HepG2 (cell line): ENCODE measurements around the gene INO80. TPM values are rescaled to one million over a fixed set of nuclear protein-coding genes. Genes with fewer than 3 reads are reported as not detected.
A peak's percentile ranks its signal among the peaks of the same experiment; 100 is the strongest.

ENCODE experiments used
- ATAC-seq: fragments of 200-7000 bp; cut with Tn5 transposase; 3 replicates; pipeline ENCODE4 v1.9.1; 2020; ENCODE audit warnings: mild to moderate bottlenecking, moderate library complexity
- BruUV-seq: library from RNA; stranded (reverse); fragments of 400-500 nt; replicated peaks from 2 replicates; lab custom pipeline; 2021; lab: Mats Ljungman, UMichigan
- CTCF ChIA-PET: fragments of 300-600 bp; formaldehyde crosslinking; extraction: SDS; loops from one replicate; lab custom pipeline; 2021; ENCODE audit warnings: low total read pairs, inconsistent platforms, low intra/inter-chr PET ratio; lab: Yijun Ruan, JAX
- POLR2A ChIA-PET: fragments of 350-600 bp; sonication (Branson Sonifier 250); formaldehyde crosslinking; loops from one replicate; lab custom pipeline; 2020; ENCODE audit warnings: antibody characterized with exemption, inconsistent platforms; lab: Yijun Ruan, JAX
- DNase-seq: peaks from one replicate; pipeline ENCODE4 v3.0.0-alpha.2; 2015; ENCODE audit warnings: low spot score
- FAIRE-seq: peaks from 3 replicates; lab custom pipeline; 2011; peaks lifted over from hg19 to GRCh38; lab: Jason Lieb, UNC
- H2AFZ ChIP-seq: one replicate; pipeline ENCODE4 v1.6.1; 2011; ENCODE audit warnings: low read length, inconsistent platforms
- H3K27ac ChIP-seq: fragments of 300-600 bp; 3 replicates; pipeline ENCODE4 v1.8.0; 2011; ENCODE audit warnings: mixed run types, mild to moderate bottlenecking, mixed read lengths, low read length, inconsistent platforms; ENCODE audit not compliant: insufficient read depth; ENCODE audit errors: extremely low read length
- H3K27me3 ChIP-seq, 2 experiments: fragments of 200-600 bp in 1 of 2; 2 replicates in 1 of 2; 3 replicates in 1 of 2; pipeline versions ENCODE4 v1.6.0 to v1.8.0; 2011; ENCODE audit warnings: low read length in 2 of 2, mild to moderate bottlenecking in 2 of 2, moderate library complexity in 2 of 2, inconsistent platforms in 1 of 2; ENCODE audit not compliant: insufficient read depth in 2 of 2, control insufficient read depth in 1 of 2
- H3K36me3 ChIP-seq, 2 experiments: fragments of 200-600 bp in 1 of 2; replicated peaks in 1 of 2; 2 replicates in 1 of 2; 3 replicates in 1 of 2; pipeline versions ENCODE4 v1.5.1 to v1.8.0; 2011; ENCODE audit warnings: low read length in 2 of 2, inconsistent platforms in 1 of 2; ENCODE audit not compliant: insufficient read depth in 2 of 2, control insufficient read depth in 1 of 2
- H3K4me1 ChIP-seq: 2 replicates; pipeline ENCODE4 v1.5.1; 2012; ENCODE audit warnings: low read length, inconsistent platforms; ENCODE audit not compliant: insufficient read depth
- H3K4me2 ChIP-seq: 2 replicates; pipeline ENCODE4 v1.6.0; 2011; ENCODE audit warnings: low read depth, low read length, inconsistent platforms
- H3K4me3 ChIP-seq, 3 experiments: fragments of 200-600 bp in 1 of 3; sonication (generic), shearing (Covaris generic) in 1 of 3; replicated peaks in 1 of 3; 2 replicates each; pipeline ENCODE4 v1.5.1; 2011 to 2016; ENCODE audit warnings: low read length in 3 of 3, inconsistent platforms in 2 of 3, low read depth in 2 of 3, mild to moderate bottlenecking in 2 of 3, control low read depth in 1 of 3, mixed read lengths in 1 of 3; ENCODE audit not compliant: insufficient read depth in 1 of 3
- H3K79me2 ChIP-seq: one replicate; pipeline ENCODE4 v1.6.1; 2011; ENCODE audit warnings: low read length, inconsistent platforms; ENCODE audit not compliant: insufficient read depth
- H3K9ac ChIP-seq: 2 replicates; pipeline ENCODE4 v1.6.0; 2011; ENCODE audit warnings: mild to moderate bottlenecking, low read depth, low read length, inconsistent platforms; ENCODE audit not compliant: insufficient read depth
- H3K9me3 ChIP-seq: 2 replicates; pipeline ENCODE4 v1.5.1; 2012; ENCODE audit warnings: mild to moderate bottlenecking, low read length
- H4K20me1 ChIP-seq: 2 replicates; pipeline ENCODE4 v1.6.0; 2011; ENCODE audit warnings: inconsistent platforms, mild to moderate bottlenecking, low read length, moderate library complexity; ENCODE audit not compliant: insufficient read depth
- MNT ChIP-seq: fragments of 450-650 bp; IDR thresholded peaks from 2 replicates; pipeline ENCODE4 v1.6.1; 2016
- TCF7 ChIP-seq: sonication (generic); IDR thresholded peaks from 2 replicates; pipeline ENCODE4 v1.6.1; 2016; ENCODE audit warnings: antibody characterized with exemption, low read depth
- WGBS: methylation state at CpG from one replicate; pipeline ENCODE4 v1.1.6; 2017; ENCODE audit warnings: low lambda C conversion rate; 5-methylcytosine and 5-hydroxymethylcytosine counted together
- in situ Hi-C: cut with HindIII; loops from 2 replicates; pipeline ENCODE4 v1.10.0; 2017; ENCODE audit warnings: low pct_unique_long_range_greater_than_20kb; ENCODE audit not compliant: extremely low pct_ligation_motif_present
- intact Hi-C: fragments of 100-400 bp; cut with micrococcal nuclease; formaldehyde crosslinking; loops from one replicate; pipeline ENCODE4 v1.10.0; 2022; ENCODE audit not compliant: unreplicated experiment
- polyA plus RNA-seq, 8 experiments: library from polyadenylated mRNA; depleted of rRNA in 3 of 8; stranded (reverse) in 7 of 8; unstranded in 1 of 8; fragments of >200 nt; fragmentation: Illumina TruSeq in 4 of 8; extraction: Trizol in 4 of 8; gene quantifications; 2 replicates each; pipeline versions ENCODE4 v1.2.1 to v1.2.3, GENCODE V29; 2011 to 2016; ENCODE audit warnings: low read depth in 4 of 8, missing spikeins in 1 of 8, mixed read lengths in 1 of 8; ENCODE audit not compliant: insufficient read depth in 1 of 8
- total RNA-seq, 5 experiments: library from RNA; depleted of rRNA; stranded (reverse); fragments of >200 nt; fragmentation: Illumina TruSeq; extraction: Trizol; gene quantifications; 2 replicates each; pipeline ENCODE4 v1.2.3, GENCODE V29; 2016; ENCODE audit warnings: low read depth in 1 of 5
- TF ChIP-seq, protein P1 (sequence below): sonication (generic); formaldehyde crosslinking; IDR thresholded peaks from 2 replicates; pipeline ENCODE4 v1.5.1; 2020; ENCODE audit warnings: mild to moderate bottlenecking, missing genetic modification reagents

The INO80 gene
- total and polyA plus RNA-seq, 2 of the 13 experiments (the other 11 are each of a cell fraction or from before 2014, with no cell fraction given), result 3.6 to 14.8 TPM

DNA sequence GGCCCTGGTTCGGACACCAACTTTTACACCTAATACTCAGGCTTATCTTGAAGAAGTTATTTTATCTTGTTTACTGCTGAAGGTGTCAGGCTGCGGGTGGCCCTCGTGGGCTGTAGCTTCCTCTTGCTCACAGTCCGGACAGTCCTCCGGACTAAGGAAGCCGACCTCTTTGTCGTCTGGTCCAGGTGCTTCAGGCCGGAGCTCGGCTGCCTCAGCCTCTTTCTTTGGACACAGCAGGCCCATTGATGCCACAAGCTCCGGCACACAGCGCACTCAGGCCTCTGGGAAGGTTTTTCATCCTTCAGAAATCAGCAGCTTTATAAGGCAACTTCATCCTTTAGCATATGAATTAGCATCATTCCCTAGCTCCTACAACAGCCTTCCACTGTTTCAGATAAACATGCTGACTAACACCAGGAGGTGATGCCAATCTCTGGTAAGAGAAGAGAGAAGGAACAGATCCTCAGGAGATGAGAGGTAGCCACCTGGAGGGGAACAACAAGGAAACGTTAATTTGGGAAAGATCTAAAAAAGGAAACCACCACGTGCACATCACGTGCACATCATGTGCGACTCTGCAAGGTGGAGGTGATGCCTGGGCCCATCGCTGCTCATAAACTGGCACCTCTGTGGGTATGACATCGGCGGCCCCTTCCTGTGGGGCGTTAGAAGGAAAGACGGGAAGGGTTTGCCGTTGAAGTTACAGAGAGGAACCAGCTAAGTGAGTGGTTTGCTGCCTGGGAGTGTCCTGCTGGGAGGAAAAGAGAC is 167.2 kb downstream of the INO80 start:
- ChIA-PET CTCF (no interaction called here), POLR2A (interaction anchor here (1.2 kb wide), 1 partner anchor 16 kb away, joined by 3 read pairs; no protein-coding TSS in a partner anchor)
- no peak for DNase-seq
- no peak for FAIRE-seq
- 60% methylated on average over 20 of the region's 21 CpGs for WGBS
- Histone ChIP-seq H3K79me2 (no peaks in the 10 kb centered on the region), H3K4me2 (no peak overlapping the region), H3K27me3 (peaks cover 5 to 46% of the 10 kb centered on the region in 2 experiments; a peak in 3 of 5 replicates), H2AFZ (no peak overlapping the region), H4K20me1 (no peaks in the 10 kb centered on the region), H3K27ac (no peak overlapping the region), H3K9me3 (no peaks in the 10 kb centered on the region), H3K4me1 (peaks cover 35% of the 10 kb centered on the region), H3K9ac (no peak overlapping the region), H3K36me3 (no peaks in the 10 kb centered on the region), H3K4me3 (no peak overlapping the region)
- intact Hi-C loops (no loop called here), in situ Hi-C loops (no loop called here)
- TF ChIP-seq, protein P1, sequence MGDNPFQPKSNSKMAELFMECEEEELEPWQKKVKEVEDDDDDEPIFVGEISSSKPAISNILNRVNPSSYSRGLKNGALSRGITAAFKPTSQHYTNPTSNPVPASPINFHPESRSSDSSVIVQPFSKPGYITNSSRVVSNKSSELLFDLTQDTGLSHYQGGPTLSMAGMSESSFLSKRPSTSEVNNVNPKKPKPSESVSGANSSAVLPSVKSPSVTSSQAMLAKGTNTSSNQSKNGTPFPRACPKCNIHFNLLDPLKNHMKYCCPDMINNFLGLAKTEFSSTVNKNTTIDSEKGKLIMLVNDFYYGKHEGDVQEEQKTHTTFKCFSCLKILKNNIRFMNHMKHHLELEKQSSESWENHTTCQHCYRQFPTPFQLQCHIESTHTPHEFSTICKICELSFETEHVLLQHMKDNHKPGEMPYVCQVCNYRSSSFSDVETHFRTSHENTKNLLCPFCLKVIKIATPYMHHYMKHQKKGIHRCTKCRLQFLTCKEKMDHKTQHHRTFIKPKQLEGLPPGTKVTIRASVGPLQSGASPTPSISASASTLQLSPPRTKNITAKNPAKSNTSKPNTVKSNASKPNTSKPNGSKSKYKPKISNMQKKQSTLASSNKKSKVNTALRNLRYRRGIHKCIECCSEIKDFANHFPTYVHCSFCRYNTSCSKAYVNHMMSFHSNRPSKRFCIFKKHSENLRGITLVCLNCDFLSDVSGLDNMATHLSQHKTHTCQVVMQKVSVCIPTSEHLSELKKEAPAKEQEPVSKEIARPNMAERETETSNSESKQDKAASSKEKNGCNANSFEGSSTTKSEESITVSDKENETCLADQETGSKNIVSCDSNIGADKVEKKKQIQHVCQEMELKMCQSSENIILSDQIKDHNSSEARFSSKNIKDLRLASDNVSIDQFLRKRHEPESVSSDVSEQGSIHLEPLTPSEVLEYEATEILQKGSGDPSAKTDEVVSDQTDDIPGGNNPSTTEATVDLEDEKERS, result no peak
- TF ChIP-seq MNT (0 out of 2 replicates have a peak, but pooled peaks have one; percentile 35), TCF7 (no peak)
- BruUV-seq, result no TSS peak
- ATAC-seq, result no peak
